Mesendoderm (in vitro differentiated cells): ENCODE data around the gene DNAH8.
A peak's percentile ranks its signal among the peaks of the same experiment; 100 is the strongest.
"Not testable (repeated sequence)": the region's sequence is repeated elsewhere in the genome, so short reads cannot be mapped to it uniquely, and the experiment has no call there.

ENCODE experiments used
- DNase-seq: peaks from one replicate; pipeline ENCODE4 v3.0.0; 2013
- H2AK5ac ChIP-seq: 2 replicates; pipeline ENCODE4 v1.6.1; 2013; ENCODE audit warnings: low read length, inconsistent platforms
- H2BK120ac ChIP-seq: 2 replicates; pipeline ENCODE4 v1.6.1; 2013; ENCODE audit warnings: low read depth, mild to moderate bottlenecking, low read length, moderate library complexity, mixed read lengths
- H2BK15ac ChIP-seq: replicated peaks from 2 replicates; pipeline ENCODE4 v1.6.1; 2013; ENCODE audit warnings: low read depth, mild to moderate bottlenecking, moderate library complexity
- H2BK5ac ChIP-seq: 2 replicates; pipeline ENCODE4 v1.6.1; 2013; ENCODE audit warnings: low read length, inconsistent platforms
- H3K18ac ChIP-seq: 2 replicates; pipeline ENCODE4 v1.6.1; 2013; ENCODE audit warnings: mild to moderate bottlenecking, low read length, mixed read lengths
- H3K23ac ChIP-seq: one replicate; pipeline ENCODE4 v1.6.1; 2013; ENCODE audit warnings: low read length
- H3K27ac ChIP-seq: 2 replicates; pipeline ENCODE4 v1.5.1; 2013; ENCODE audit warnings: low read depth, mild to moderate bottlenecking, inconsistent platforms, low read length, moderate library complexity
- H3K27me3 ChIP-seq: 2 replicates; pipeline ENCODE4 v1.6.1; 2013; ENCODE audit warnings: low read length, control low read depth, mild to moderate bottlenecking, inconsistent platforms; ENCODE audit not compliant: insufficient read depth, poor library complexity
- H3K36me3 ChIP-seq: 2 replicates; pipeline ENCODE4 v1.6.1; 2013; ENCODE audit warnings: low read length, inconsistent platforms; ENCODE audit not compliant: control insufficient read depth, insufficient read depth
- H3K4ac ChIP-seq: one replicate; pipeline ENCODE4 v1.6.1; 2013; ENCODE audit warnings: low read depth, mild to moderate bottlenecking, low read length, moderate library complexity
- H3K4me1 ChIP-seq: 2 replicates; pipeline ENCODE4 v1.6.1; 2013; ENCODE audit warnings: low read depth, low read length, inconsistent platforms; ENCODE audit not compliant: control insufficient read depth
- H3K4me2 ChIP-seq: 2 replicates; pipeline ENCODE4 v1.6.1; 2013; ENCODE audit warnings: low read length
- H3K4me3 ChIP-seq: 2 replicates; pipeline ENCODE4 v1.5.1; 2013; ENCODE audit warnings: mild to moderate bottlenecking, low read length
- H3K56ac ChIP-seq: one replicate; pipeline ENCODE4 v1.6.1; 2013; ENCODE audit warnings: low read length
- H3K79me1 ChIP-seq: 2 replicates; pipeline ENCODE4 v1.6.1; 2013; ENCODE audit warnings: low read length, inconsistent platforms
- H3K79me2 ChIP-seq: 2 replicates; pipeline ENCODE4 v1.6.1; 2013; ENCODE audit warnings: mild to moderate bottlenecking, low read length; ENCODE audit not compliant: control insufficient read depth, insufficient read depth
- H3K9ac ChIP-seq: 2 replicates; pipeline ENCODE4 v1.6.1; 2013; ENCODE audit warnings: low read length, inconsistent platforms
- H4K5ac ChIP-seq: one replicate; pipeline ENCODE4 v1.6.1; 2013; ENCODE audit warnings: low read length
- H4K8ac ChIP-seq: one replicate; pipeline ENCODE4 v1.6.1; 2013; ENCODE audit warnings: low read depth, mild to moderate bottlenecking, control low read depth, low read length, moderate library complexity
- WGBS: extraction: QIAGEN DNeasy Blood & Tissue Kit; methylation state at CpG from one replicate; pipeline ENCODE4 v1.1.7; 2013; ENCODE audit warnings: low lambda C conversion rate, missing lambda C conversion rate; ENCODE audit not compliant: insufficient coverage; ENCODE audit errors: extremely low coverage; 5-methylcytosine and 5-hydroxymethylcytosine counted together

The DNAH8 gene

DNA sequence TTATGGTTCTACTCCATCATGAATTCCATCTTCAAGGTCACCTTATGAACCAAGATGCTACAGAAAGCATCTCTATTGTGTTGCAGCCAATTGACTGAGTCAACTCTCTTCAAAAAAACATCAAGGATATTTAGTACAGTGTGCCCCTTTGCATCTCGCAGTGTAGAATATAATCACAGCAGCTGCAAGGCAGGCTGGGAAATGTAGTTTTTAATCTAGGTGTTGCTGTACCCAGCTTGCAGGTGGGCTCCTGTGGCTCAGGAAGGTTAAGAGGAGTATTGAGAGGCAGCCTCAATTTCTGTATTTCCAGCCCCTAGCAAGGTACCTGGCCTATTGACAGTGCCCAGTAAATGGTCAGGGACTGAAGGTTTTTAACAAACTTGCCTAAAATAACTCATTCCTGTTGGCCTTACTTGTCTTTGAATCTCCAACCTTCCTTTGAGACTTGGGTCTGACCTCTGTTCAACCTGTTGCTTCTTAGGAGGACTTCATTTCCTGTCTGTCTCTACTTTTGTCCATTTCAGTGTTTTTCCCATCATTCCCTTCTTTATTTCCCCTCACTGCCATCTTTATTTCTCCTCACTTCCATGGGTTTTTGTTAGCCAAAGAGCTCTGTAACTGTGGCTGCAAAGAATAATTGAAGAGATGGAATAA, 150.5 kb downstream of the DNAH8 start:
- no peaks in the 10 kb centered on the region for H3K79me1 ChIP-seq
- no peaks in the 10 kb centered on the region for H3K27me3 ChIP-seq
- no peak overlapping the region for H2BK5ac ChIP-seq
- H3K23ac ChIP-seq, result no peak overlapping the region
- H4K8ac ChIP-seq, result no peak overlapping the region
- H3K36me3 ChIP-seq, result no peaks in the 10 kb centered on the region
- H3K4me3 ChIP-seq, result no peak overlapping the region
- H3K9ac ChIP-seq, result no peak overlapping the region
- H3K56ac ChIP-seq, result no peak overlapping the region
- H3K79me2 ChIP-seq, result no peaks in the 10 kb centered on the region
- no peak overlapping the region for H2AK5ac ChIP-seq
- DNase-seq, result no peak
- H3K18ac ChIP-seq, result no peak overlapping the region
- H3K27ac ChIP-seq, result no peak overlapping the region
- H2BK15ac ChIP-seq, result no peak overlapping the region
- no peak overlapping the region for H2BK120ac ChIP-seq
- WGBS, result no CpG with 5 or more reads among the region's 1 CpG
- no peak overlapping the region for H4K5ac ChIP-seq
- no peaks in the 10 kb centered on the region for H3K4me1 ChIP-seq
- no peak overlapping the region for H3K4me2 ChIP-seq
- no peak overlapping the region for H3K4ac ChIP-seq

DNA sequence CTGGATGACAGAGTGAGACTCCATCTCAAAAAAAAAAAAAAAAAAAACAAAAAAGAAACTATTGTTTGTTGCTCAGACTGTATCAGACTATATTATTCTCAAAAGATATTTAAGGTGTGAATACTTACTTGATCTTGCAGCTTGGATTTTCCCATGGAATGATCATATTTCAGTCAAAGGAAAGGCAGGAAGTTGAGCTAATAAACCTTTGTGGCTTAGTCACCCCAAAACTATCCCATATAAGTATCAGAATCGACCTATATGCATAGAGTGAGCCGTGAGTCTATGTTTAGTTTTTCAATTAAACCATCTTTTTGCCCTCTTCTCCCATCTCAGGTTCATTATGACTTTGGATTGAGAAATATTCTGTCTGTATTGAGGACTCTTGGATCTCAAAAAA, 152.6 kb downstream of the DNAH8 start:
- no peak for DNase-seq
- H3K9ac ChIP-seq, result no peak overlapping the region
- no CpG with 5 or more reads among the region's 2 CpGs for WGBS
- H3K23ac ChIP-seq, result no peak overlapping the region
- H2BK5ac ChIP-seq, result no peak overlapping the region
- no peak overlapping the region for H3K56ac ChIP-seq
- no peak overlapping the region for H3K4me3 ChIP-seq
- H3K4ac ChIP-seq, result no peak overlapping the region
- no peak overlapping the region for H2BK15ac ChIP-seq
- no peaks in the 10 kb centered on the region for H3K79me2 ChIP-seq
- no peaks in the 10 kb centered on the region for H3K36me3 ChIP-seq
- no peak overlapping the region for H3K4me2 ChIP-seq
- H3K27me3 ChIP-seq, result no peaks in the 10 kb centered on the region
- H3K4me1 ChIP-seq, result no peaks in the 10 kb centered on the region
- H3K79me1 ChIP-seq, result no peaks in the 10 kb centered on the region
- no peak overlapping the region for H4K5ac ChIP-seq
- H2BK120ac ChIP-seq, result no peak overlapping the region
- H3K27ac ChIP-seq, result no peak overlapping the region
- H3K18ac ChIP-seq, result no peak overlapping the region
- H2AK5ac ChIP-seq, result no peak overlapping the region
- no peak overlapping the region for H4K8ac ChIP-seq

DNA sequence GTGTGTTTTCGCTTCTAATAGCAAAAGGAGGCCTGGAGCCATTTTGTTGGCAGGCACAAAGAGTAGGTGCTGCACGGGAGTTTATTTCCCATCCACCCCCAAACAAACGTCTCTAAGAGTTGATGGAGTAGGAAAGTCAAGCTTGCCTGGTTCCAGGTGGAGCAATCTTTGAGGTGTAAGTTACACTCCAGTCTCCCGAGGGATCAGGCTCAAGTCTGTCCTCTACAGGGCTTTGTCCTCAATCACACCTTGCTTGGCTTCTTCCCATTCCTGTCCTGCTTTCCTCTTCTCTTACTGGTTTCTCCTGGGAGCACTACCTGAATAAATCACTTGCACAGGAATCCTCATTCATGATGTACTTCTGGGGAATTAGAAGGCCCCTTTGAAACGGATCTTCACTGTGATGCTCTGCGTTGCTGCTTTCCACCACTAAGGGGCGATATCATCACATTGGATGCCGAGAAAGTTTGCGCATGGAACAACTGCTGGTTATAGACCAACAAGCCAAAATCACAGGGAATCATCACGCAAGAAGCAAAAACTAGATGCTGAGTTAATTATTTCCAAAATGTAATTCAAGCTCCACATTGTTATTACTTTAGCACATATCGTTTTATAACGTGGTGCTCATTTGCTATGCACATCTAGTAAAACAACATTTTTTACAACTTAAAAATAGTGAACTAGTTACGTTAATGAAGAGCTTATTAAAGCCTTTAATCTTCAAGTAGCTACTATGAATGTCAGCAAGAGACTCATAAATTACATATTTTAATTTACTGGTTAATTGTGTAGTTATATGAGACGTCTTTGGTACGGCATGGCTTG, 156.8 kb downstream of the DNAH8 start:
- no peak overlapping the region for H4K8ac ChIP-seq
- H3K79me1 ChIP-seq, result no peaks in the 10 kb centered on the region
- H3K4me1 ChIP-seq, result no peaks in the 10 kb centered on the region
- H3K23ac ChIP-seq, result no peak overlapping the region
- H3K4me3 ChIP-seq, result no peak overlapping the region
- no peak overlapping the region for H2BK15ac ChIP-seq
- H2BK120ac ChIP-seq, result no peak overlapping the region
- no peak overlapping the region for H2AK5ac ChIP-seq
- H3K36me3 ChIP-seq, result no peaks in the 10 kb centered on the region
- H3K4ac ChIP-seq, result peak overlapping the region; percentile 43
- H3K27me3 ChIP-seq, result no peaks in the 10 kb centered on the region
- no peak overlapping the region for H3K27ac ChIP-seq
- peak overlapping the region; percentile 10 for H3K56ac ChIP-seq
- H3K18ac ChIP-seq, result no peak overlapping the region
- peak; percentile 89 for DNase-seq
- WGBS, result no CpG with 5 or more reads among the region's 15 CpGs
- no peak overlapping the region for H2BK5ac ChIP-seq
- no peak overlapping the region for H3K9ac ChIP-seq
- H3K79me2 ChIP-seq, result no peaks in the 10 kb centered on the region
- no peak overlapping the region for H4K5ac ChIP-seq
- no peak overlapping the region for H3K4me2 ChIP-seq

DNA sequence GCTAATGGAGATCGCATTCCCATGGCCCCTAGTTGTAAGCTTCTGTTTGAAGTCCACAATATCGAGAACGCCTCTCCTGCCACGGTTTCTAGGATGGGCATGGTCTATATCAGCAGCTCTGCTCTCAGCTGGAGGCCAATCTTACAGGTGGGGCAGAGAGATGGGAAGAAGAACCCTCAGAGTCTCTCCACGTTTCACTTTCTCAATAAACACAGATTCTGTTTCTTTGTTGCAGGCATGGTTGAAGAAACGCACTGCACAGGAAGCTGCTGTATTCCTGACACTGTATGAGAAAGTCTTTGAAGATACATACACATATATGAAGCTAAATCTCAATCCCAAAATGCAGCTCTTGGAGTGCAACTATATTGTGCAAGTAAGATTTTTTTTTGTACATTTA, 157.9 kb downstream of the DNAH8 start:
- Histone ChIP-seq H3K56ac (peak overlapping the region; percentile 29), H2BK15ac (no peak overlapping the region), H3K79me2 (no peaks in the 10 kb centered on the region), H3K4me2 (no peak overlapping the region), H3K27ac (no peak overlapping the region), H3K27me3 (no peaks in the 10 kb centered on the region), H3K4ac (no peak overlapping the region), H2BK5ac (no peak overlapping the region), H2AK5ac (no peak overlapping the region), H4K8ac (no peak overlapping the region), H3K4me3 (no peak overlapping the region), H3K23ac (no peak overlapping the region), H4K5ac (no peak overlapping the region), H2BK120ac (no peak overlapping the region), H3K79me1 (no peaks in the 10 kb centered on the region), H3K9ac (no peak overlapping the region), H3K36me3 (no peaks in the 10 kb centered on the region), H3K4me1 (no peaks in the 10 kb centered on the region), H3K18ac (no peak overlapping the region)
- no CpG with 5 or more reads among the region's 6 CpGs for WGBS
- DNase-seq, result peak; percentile 4

DNA sequence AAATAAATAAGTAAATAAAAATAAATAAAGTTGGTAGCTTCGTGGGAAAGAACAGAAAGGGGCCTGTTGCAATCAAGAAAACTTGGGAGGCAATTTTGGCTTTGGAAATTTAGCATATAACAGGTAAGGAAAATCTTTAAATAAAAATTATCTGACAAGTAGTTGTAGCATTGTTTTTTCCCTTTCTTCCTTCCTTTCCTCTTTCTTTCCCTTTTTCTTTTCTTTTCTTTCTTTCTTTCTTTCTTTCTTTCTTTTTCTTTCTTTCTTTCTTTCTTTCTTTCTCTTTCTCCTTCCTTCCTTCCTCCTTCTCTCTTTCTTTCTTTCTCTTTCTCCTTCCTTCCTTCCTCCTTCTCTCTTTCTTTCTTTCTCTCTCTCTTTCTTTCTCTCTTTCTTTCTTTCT, 158.7 kb downstream of the DNAH8 start:
- H3K4me2 ChIP-seq, H3K27ac ChIP-seq, H3K23ac ChIP-seq, H4K5ac ChIP-seq, H3K56ac ChIP-seq, H3K79me1 ChIP-seq, H2BK15ac ChIP-seq, H3K36me3 ChIP-seq, H2AK5ac ChIP-seq, H3K27me3 ChIP-seq, H3K18ac ChIP-seq, H2BK120ac ChIP-seq, H2BK5ac ChIP-seq, H3K79me2 ChIP-seq, H3K9ac ChIP-seq, H3K4me1 ChIP-seq, DNase-seq, H3K4me3 ChIP-seq, H4K8ac ChIP-seq: not testable (repeated sequence)
- H3K4ac ChIP-seq, result peak overlapping the region; percentile 36
- no CpG with 5 or more reads among the region's 1 CpG for WGBS
